ENCODE data around the gene ENPP6.

The ENPP6 gene

GRCh38 chr4:184217634-184218033 lies at the start of gene ENPP6:
TSS of gene ENPP6 (minus strand) at chr4:184217873. CDS start at chr4:184217819, 54 bp downstream.
- no peak for DNase-seq

GRCh38 chr4:184267206-184267608 lies 49.5 kb upstream of the ENPP6 start:
- no peak for DNase-seq

- no peak for DNase-seq
Measured at GRCh38 chr4:184265546-184266351, 48.1 kb upstream of the ENPP6 start.

GRCh38 chr4:184263910-184264732 lies 46.4 kb upstream of the ENPP6 start:
- DNase-seq: peak in 1 of 2 experiments; percentile 50

- DNase-seq: no peak
Measured at GRCh38 chr4:184263461-184263860, 45.8 kb upstream of the ENPP6 start.

GRCh38 chr4:184262901-184263300 lies 45.2 kb upstream of the ENPP6 start:
- no peak for DNase-seq

GRCh38 chr4:184261246-184261645 lies 43.6 kb upstream of the ENPP6 start:
- DNase-seq: no peak

GRCh38 chr4:184259866-184260265 lies 42.2 kb upstream of the ENPP6 start:
- DNase-seq: no peak

GRCh38 chr4:184259081-184259480 lies 41.4 kb upstream of the ENPP6 start:
- no peak for DNase-seq

- no peak for DNase-seq
Measured at GRCh38 chr4:184255871-184256642, 38.4 kb upstream of the ENPP6 start.

GRCh38 chr4:184255361-184255760 lies 37.7 kb upstream of the ENPP6 start:
- no peak for DNase-seq

GRCh38 chr4:184253072-184253420 lies 35.4 kb upstream of the ENPP6 start:
- no peak for DNase-seq

GRCh38 chr4:184252136-184253071 lies 34.7 kb upstream of the ENPP6 start:
- no peak for DNase-seq

- DNase-seq: no peak
Measured at GRCh38 chr4:184251670-184251980, 34.0 kb upstream of the ENPP6 start.

- DNase-seq: no peak
Measured at GRCh38 chr4:184250795-184251669, 33.4 kb upstream of the ENPP6 start.

GRCh38 chr4:184248216-184248615 lies 30.5 kb upstream of the ENPP6 start:
- DNase-seq: no peak

GRCh38 chr4:184247421-184247820 lies 29.7 kb upstream of the ENPP6 start:
- DNase-seq: no peak

GRCh38 chr4:184246426-184246825 lies 28.8 kb upstream of the ENPP6 start:
- DNase-seq: no peak

GRCh38 chr4:184238072-184238745 lies 20.5 kb upstream of the ENPP6 start:
- no peak for DNase-seq

GRCh38 chr4:184237612-184238011 lies 19.9 kb upstream of the ENPP6 start:
- DNase-seq: no peak

GRCh38 chr4:184235526-184235925 lies 17.9 kb upstream of the ENPP6 start:
- no peak for DNase-seq

Data from cerebellar nuclear complex (tissue), 1 donor.